Heart left ventricle (tissue), 13 donors: ENCODE data around the gene DACT2.

Source experiments
- CTCF ChIP-seq, 12 donors: fragments of 200-600 bp; sonication (generic) in 4 of 12; IDR thresholded peaks; one replicate each; pipeline versions ENCODE4 v1.5.0 to v1.8.0; 2018 to 2022; ENCODE audit warnings: antibody characterized with exemption in 12 of 12, mild to moderate bottlenecking in 5 of 12
- POLR2A ChIP-seq, 2 donors: fragments of 450-650 bp; IDR thresholded peaks; one replicate each; pipeline ENCODE4 v1.6.1; 2017; ENCODE audit warnings: antibody characterized with exemption in 2 of 2, mild to moderate bottlenecking in 2 of 2, moderate library complexity in 2 of 2
- donor health status: ischemic (EF 13 %, LVEDD 7.1; RV severe dilation, severe dysfunction).
- donor health status: DM: no; HTN: yes; CAD: no.
- donor health status: DM: no; HTN: no; CAD: no.
- donor health status: ischemic (EF 25% LVEDD 6.9; RV normal size, moderate dysfunction).
- donor health status: ischemic (EF 25% LVEDD 5.7; RV mildly dilated, moderate dysfunction).
- donor health status: ischemic (EF 35%, LVEDD 5.7; RV mildly dilated, moderate dysfunction).
- donor health status: nonischemic (EF 11% LVEDD 7.7; RV severe dilation, severe dysfunction).
- donor health status: DM: yes; HTN: yes; CAD: no.
- donor health status: PGD.
- donor health status: ischemic (EF 29% LVEDD 5.4; RV normal size, mild dysfunction).
- donor health status: nonischemic (EF 23%, LVEDD 6.1; RV moderate dilation, normal function).

- no peak for TF ChIP-seq CTCF (IDR thresholded peaks at IDR 0.05)
- no peak for TF ChIP-seq POLR2A (IDR thresholded peaks at IDR 0.05)
These were observed 4.0 kb downstream of the DACT2 start for GRCh38 chr6:168315596-168315995.
